ENCODE measurements around the gene OR1B1. TPM values are rescaled to one million over a fixed set of nuclear protein-coding genes. Genes with fewer than 3 reads are reported as not detected.

Gene OR1B1
- total RNA-seq, 4 donors from 2014 or later = not detected

DNA sequence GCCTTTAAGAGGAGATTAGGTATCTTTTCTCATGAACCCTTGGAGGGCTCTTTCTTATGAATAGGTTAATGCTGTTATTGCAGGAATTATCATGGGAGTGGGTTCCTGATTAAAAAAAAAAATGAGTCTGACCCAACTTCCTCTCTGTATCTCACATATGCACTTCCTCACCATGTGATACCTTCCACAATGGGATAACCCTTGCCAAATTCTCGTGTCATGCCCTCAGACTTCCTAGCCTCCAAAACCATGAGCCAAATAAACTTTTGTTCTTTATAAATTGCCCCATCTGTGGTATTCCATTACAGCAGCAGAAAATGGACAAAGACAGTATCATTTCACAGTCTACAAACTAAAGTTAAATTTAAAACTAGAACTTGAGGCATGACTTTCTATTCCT, 1.0 kb downstream of the OR1B1 start:
- Histone ChIP-seq H3K4me1 (no peaks in the 10 kb centered on the region), H3K36me3 (no peaks in the 10 kb centered on the region), H3K27me3 (no peaks in the 10 kb centered on the region), H3K27ac (no peak overlapping the region), H3K9me3 (no peaks in the 10 kb centered on the region), H3K4me3 (no peak overlapping the region)
- in situ Hi-C loops (cut with MboI; ENCODE audit: low pct_ligation_motif_present in 1 of 4, low pct_unique_long_range_greater_than_20kb in 1 of 4, low sequenced_read_pairs in 3 of 4) (no loop called here), intact Hi-C loops (cut with DNase I; ENCODE audit: low total_unique reads) (no loop called here)
- TF ChIP-seq, protein P1, sequence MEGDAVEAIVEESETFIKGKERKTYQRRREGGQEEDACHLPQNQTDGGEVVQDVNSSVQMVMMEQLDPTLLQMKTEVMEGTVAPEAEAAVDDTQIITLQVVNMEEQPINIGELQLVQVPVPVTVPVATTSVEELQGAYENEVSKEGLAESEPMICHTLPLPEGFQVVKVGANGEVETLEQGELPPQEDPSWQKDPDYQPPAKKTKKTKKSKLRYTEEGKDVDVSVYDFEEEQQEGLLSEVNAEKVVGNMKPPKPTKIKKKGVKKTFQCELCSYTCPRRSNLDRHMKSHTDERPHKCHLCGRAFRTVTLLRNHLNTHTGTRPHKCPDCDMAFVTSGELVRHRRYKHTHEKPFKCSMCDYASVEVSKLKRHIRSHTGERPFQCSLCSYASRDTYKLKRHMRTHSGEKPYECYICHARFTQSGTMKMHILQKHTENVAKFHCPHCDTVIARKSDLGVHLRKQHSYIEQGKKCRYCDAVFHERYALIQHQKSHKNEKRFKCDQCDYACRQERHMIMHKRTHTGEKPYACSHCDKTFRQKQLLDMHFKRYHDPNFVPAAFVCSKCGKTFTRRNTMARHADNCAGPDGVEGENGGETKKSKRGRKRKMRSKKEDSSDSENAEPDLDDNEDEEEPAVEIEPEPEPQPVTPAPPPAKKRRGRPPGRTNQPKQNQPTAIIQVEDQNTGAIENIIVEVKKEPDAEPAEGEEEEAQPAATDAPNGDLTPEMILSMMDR (IDR thresholded peaks at IDR 0.05) = no peak
- no peak for TF ChIP-seq POLR2A (IDR thresholded peaks at IDR 0.05)
- no peak for DNase-seq
- 11 to 33% methylated on average over 1 of the region's 1 CpG for WGBS, 2 donors (ENCODE audit: low coverage in 1 of 2)

DNA sequence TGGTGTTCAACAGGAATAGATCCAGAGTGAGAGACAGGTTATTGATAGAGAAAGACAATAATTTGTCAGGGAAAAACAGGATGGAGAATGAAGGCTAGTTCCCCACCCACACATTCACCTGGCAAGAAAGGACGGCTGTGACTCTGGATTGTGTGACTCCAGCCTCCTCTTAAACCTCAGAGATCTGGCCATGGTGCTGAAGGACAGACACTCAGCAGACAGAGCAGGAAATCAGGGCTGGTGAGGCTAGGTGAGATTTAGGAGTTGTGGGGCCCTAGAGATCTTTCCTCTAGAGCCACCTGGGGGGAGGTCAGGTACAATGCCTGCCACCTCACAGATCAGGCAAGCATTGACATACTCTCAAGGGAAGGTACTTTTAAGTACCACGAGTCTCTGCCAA, 15.2 kb downstream of the OR1B1 start:
- in situ Hi-C loops (cut with MboI; ENCODE audit: low pct_ligation_motif_present in 1 of 4, low pct_unique_long_range_greater_than_20kb in 1 of 4, low sequenced_read_pairs in 3 of 4) (loop anchor here in 1 of 4 donors (25.0 kb wide), 1 partner anchor 105 kb away; the partner anchor contains the start of gene OR1N1), intact Hi-C loops (cut with DNase I; ENCODE audit: low total_unique reads) (no loop called here)
- TF ChIP-seq, protein P1 (IDR thresholded peaks at IDR 0.05) = no peak
- TF ChIP-seq POLR2A (IDR thresholded peaks at IDR 0.05) (no peak), EP300 (IDR thresholded peaks at IDR 0.05; ENCODE audit: low read depth) (no peak), POLR2AphosphoS5 (IDR thresholded peaks at IDR 0.05) (no peak)
- Histone ChIP-seq H3K27ac (no peak overlapping the region), H3K4me3 (no peak overlapping the region), H3K27me3 (no peaks in the 10 kb centered on the region), H3K9me3 (peaks cover 0 to 3% of the 10 kb centered on the region in 2 donors), H3K4me1 (no peaks in the 10 kb centered on the region), H3K36me3 (no peaks in the 10 kb centered on the region)
- 10 to 33% methylated on average over 2 of the region's 2 CpGs for WGBS, 2 donors (ENCODE audit: low coverage in 1 of 2)
- no peak for DNase-seq

DNA sequence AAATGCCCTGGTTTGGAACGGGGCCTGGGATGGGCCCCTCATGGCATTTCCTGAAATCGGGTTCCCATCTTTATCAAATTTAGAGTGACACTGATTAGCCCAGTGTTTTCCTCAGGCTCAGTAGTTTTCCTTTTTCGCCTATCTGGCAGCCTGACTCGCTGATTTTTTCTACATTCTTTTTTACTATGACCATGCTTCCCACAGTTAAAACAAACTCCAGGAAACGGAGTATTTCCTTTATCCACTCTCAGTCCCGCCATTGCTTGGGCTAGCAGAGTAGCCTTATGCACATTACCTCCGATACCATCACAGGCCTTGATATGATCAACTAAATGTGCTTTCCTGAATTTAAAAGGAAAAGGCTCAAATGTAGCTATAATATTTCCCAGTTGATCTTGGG, 37.4 kb downstream of the OR1B1 start:
- no peak for DNase-seq
- in situ Hi-C loops (cut with MboI; ENCODE audit: low pct_ligation_motif_present in 1 of 4, low pct_unique_long_range_greater_than_20kb in 1 of 4, low sequenced_read_pairs in 3 of 4) = no loop called here
- no peaks in the 10 kb centered on the region for H3K4me1 ChIP-seq
- no peaks in the 10 kb centered on the region for H3K36me3 ChIP-seq
- intact Hi-C loops (cut with DNase I; ENCODE audit: low total_unique reads) = no loop called here
- no peak overlapping the region for H3K4me3 ChIP-seq
- no peak overlapping the region for H3K27ac ChIP-seq
- WGBS, 2 donors (ENCODE audit: low coverage in 1 of 2) = 61 to 73% methylated on average over 7 of the region's 7 CpGs
- H3K27me3 ChIP-seq = no peaks in the 10 kb centered on the region
- TF ChIP-seq, protein P1 (IDR thresholded peaks at IDR 0.05) = no peak
- TF ChIP-seq POLR2A (IDR thresholded peaks at IDR 0.05) (no peak), POLR2AphosphoS5 (IDR thresholded peaks at IDR 0.05) (no peak), EP300 (IDR thresholded peaks at IDR 0.05; ENCODE audit: low read depth) (no peak)
- no peaks in the 10 kb centered on the region for H3K9me3 ChIP-seq

DNA sequence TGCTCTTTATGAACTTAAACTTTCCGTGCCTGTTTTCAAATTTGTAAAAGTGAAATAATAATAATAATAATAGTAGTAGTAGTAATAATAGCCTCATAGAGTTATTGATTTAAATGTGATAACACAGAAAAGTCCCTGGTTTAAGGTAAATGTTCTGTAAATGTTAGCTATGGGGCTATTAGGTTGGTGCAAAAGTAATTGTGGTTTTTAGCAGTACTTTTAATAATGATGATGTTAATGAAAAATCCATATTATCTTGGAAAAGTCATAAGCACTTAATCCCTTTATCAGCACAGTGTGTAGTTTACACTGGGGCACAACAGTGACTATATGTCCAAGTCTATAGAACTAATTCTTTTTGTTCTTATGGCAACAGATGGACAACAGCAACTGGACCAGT, 43.1 kb downstream of the OR1B1 start, which contains the start of gene OR1Q1:
TSS of gene OR1Q1 (plus strand) at position 377 of the 400 bp plus-strand sequence. CDS start at position 377, 0 bp downstream.
- Histone ChIP-seq H3K27me3 (no peaks in the 10 kb centered on the region), H3K4me1 (no peaks in the 10 kb centered on the region), H3K27ac (no peak within 1 kb of the TSS), H3K36me3 (no peaks in the 10 kb centered on the region), H3K9me3 (no peaks in the 10 kb centered on the region), H3K4me3 (no peak within 1 kb of the TSS)
- no peak for DNase-seq
- TF ChIP-seq POLR2AphosphoS5 (IDR thresholded peaks at IDR 0.05) = no peak
- TF ChIP-seq EP300 (IDR thresholded peaks at IDR 0.05; ENCODE audit: low read depth) = no peak
- TF ChIP-seq, protein P1 (IDR thresholded peaks at IDR 0.05) = no peak
- no peak for TF ChIP-seq POLR2A (IDR thresholded peaks at IDR 0.05)
- in situ Hi-C loops (cut with MboI; ENCODE audit: low pct_ligation_motif_present in 1 of 4, low pct_unique_long_range_greater_than_20kb in 1 of 4, low sequenced_read_pairs in 3 of 4) (no loop called here), intact Hi-C loops (cut with DNase I; ENCODE audit: low total_unique reads) (no loop called here)
- WGBS, 2 donors (ENCODE audit: low coverage in 1 of 2) = 80 to 82% methylated on average over 1 of the region's 1 CpG

Data from transverse colon (tissue), 4 donors.